Neural cell (in vitro differentiated cells): Measurements from ENCODE around the gene PCDHGA12. TPM values are rescaled to one million over a fixed set of nuclear protein-coding genes. Genes with fewer than 3 reads are reported as not detected.

Experiments
- H2AFZ ChIP-seq: fragments of 200-600, 300-800 bp; sonication (generic), shearing (Covaris generic); 2 replicates; pipeline ENCODE4 v1.6.0; 2014; ENCODE audit warnings: low read depth, mild to moderate bottlenecking, antibody characterized with exemption, low read length, moderate library complexity
- H3F3A ChIP-seq: fragments of 200-600 bp; shearing (Covaris generic); 2 replicates; pipeline ENCODE4 v1.6.1; 2016; ENCODE audit warnings: mild to moderate bottlenecking, moderate library complexity, mixed read lengths, antibody characterized with exemption, low read length; ENCODE audit not compliant: insufficient read depth, poor library complexity, severe bottlenecking
- H3K27ac ChIP-seq: fragments of 200-600, 300-800 bp; sonication (generic), shearing (Covaris generic); 2 replicates; pipeline ENCODE4 v1.5.1; 2014; ENCODE audit warnings: mild to moderate bottlenecking, low read length, moderate library complexity
- H3K27me3 ChIP-seq: fragments of 300-800, 200-600 bp; sonication (generic), shearing (Covaris generic); 2 replicates; pipeline ENCODE4 v1.6.0; 2014; ENCODE audit warnings: mild to moderate bottlenecking, low read depth, low read length, moderate library complexity; ENCODE audit not compliant: insufficient read depth
- H3K36me3 ChIP-seq: fragments of 300-800, 200-600 bp; sonication (generic), shearing (Covaris generic); 2 replicates; pipeline ENCODE4 v1.5.1; 2014; ENCODE audit warnings: mild to moderate bottlenecking, antibody characterized with exemption, low read length, moderate library complexity; ENCODE audit not compliant: insufficient read depth
- H3K4me2 ChIP-seq: fragments of 300-800, 200-600 bp; sonication (generic), shearing (Covaris generic); 2 replicates; pipeline ENCODE4 v1.6.0; 2014; ENCODE audit warnings: mild to moderate bottlenecking, low read length
- H3K4me3 ChIP-seq: fragments of 300-800, 200-600 bp; sonication (generic), shearing (Covaris generic); 2 replicates; pipeline ENCODE4 v1.5.1; 2014; ENCODE audit warnings: mild to moderate bottlenecking, low read length, moderate library complexity
- H3K79me2 ChIP-seq: fragments of 200-600 bp; shearing (Covaris generic); replicated peaks from 2 replicates; pipeline ENCODE4 v1.6.0; 2014; ENCODE audit warnings: mild to moderate bottlenecking, low read length, moderate library complexity; ENCODE audit not compliant: insufficient read depth
- H3K9ac ChIP-seq: fragments of 300-800, 200-600 bp; sonication (generic), shearing (Covaris generic); 2 replicates; pipeline ENCODE4 v1.6.1; 2016; ENCODE audit warnings: mild to moderate bottlenecking, low read length, mixed read lengths
- H3K9me2 ChIP-seq: fragments of 200-600 bp; shearing (Covaris generic); 2 replicates; pipeline ENCODE4 v1.6.1; 2016; ENCODE audit warnings: mild to moderate bottlenecking, low read length, mixed read lengths; ENCODE audit not compliant: insufficient read depth
- H3K9me3 ChIP-seq: fragments of 200-600, 300-800 bp; sonication (generic), shearing (Covaris generic); 2 replicates; pipeline ENCODE4 v1.6.1; 2016; ENCODE audit warnings: mild to moderate bottlenecking, mixed run types, low read length, moderate library complexity, mixed read lengths
- H4K20me1 ChIP-seq: fragments of 200-600 bp; shearing (Covaris generic); 2 replicates; pipeline ENCODE4 v1.6.1; 2016; ENCODE audit warnings: mild to moderate bottlenecking, mixed run types; ENCODE audit not compliant: insufficient read depth
- CTCF ChIP-seq: fragments of 450-650 bp; IDR thresholded peaks from 2 replicates; pipeline ENCODE4 v1.5.1; 2014; ENCODE audit warnings: antibody characterized with exemption, mild to moderate bottlenecking, moderate library complexity; ENCODE audit not compliant: poor library complexity, severe bottlenecking
- EP300 ChIP-seq: fragments of 450-650 bp; conservative IDR thresholded peaks from 2 replicates; pipeline ENCODE4 v1.6.1; 2014; ENCODE audit warnings: antibody characterized with exemption, mild to moderate bottlenecking, moderate library complexity; ENCODE audit not compliant: poor library complexity, severe bottlenecking
- EZH2 ChIP-seq: fragments of 200-600, 300-800 bp; shearing (Covaris generic), sonication (generic); IDR thresholded peaks from 2 replicates; pipeline ENCODE4 v1.6.1; 2014; ENCODE audit warnings: antibody characterized with exemption, low read length, borderline replicate concordance, mild to moderate bottlenecking; ENCODE audit not compliant: insufficient read depth, poor library complexity, severe bottlenecking
- MXI1 ChIP-seq: fragments of 450-650 bp; conservative IDR thresholded peaks from 2 replicates; pipeline ENCODE4 v1.6.1; 2014; ENCODE audit warnings: antibody characterized with exemption, mild to moderate bottlenecking; ENCODE audit not compliant: poor library complexity, severe bottlenecking
- POLR2AphosphoS5 ChIP-seq: IDR thresholded peaks from 2 replicates; pipeline ENCODE4 v1.6.1; 2012
- RAD21 ChIP-seq: fragments of 450-650 bp; conservative IDR thresholded peaks from 2 replicates; pipeline ENCODE4 v1.6.1; 2014; ENCODE audit warnings: antibody characterized with exemption, mild to moderate bottlenecking, moderate library complexity
- REST ChIP-seq: IDR thresholded peaks from 2 replicates; pipeline ENCODE4 v1.6.1; 2012; ENCODE audit warnings: borderline replicate concordance
- SMC3 ChIP-seq: fragments of 450-650 bp; conservative IDR thresholded peaks from 2 replicates; pipeline ENCODE4 v1.6.1; 2014; ENCODE audit warnings: antibody characterized with exemption, mild to moderate bottlenecking, moderate library complexity; ENCODE audit not compliant: poor library complexity
- TAF1 ChIP-seq: IDR thresholded peaks from 2 replicates; pipeline ENCODE4 v1.6.1; 2012; ENCODE audit warnings: low read depth
- polyA minus RNA-seq: library from RNA; depleted of rRNA, polyadenylated mRNA; stranded (reverse); fragments of >200 nt; gene quantifications from 2 replicates; pipeline ENCODE4 v1.2.3, GENCODE V29; 2014
- polyA plus RNA-seq: library from polyadenylated mRNA; depleted of rRNA; stranded (reverse); fragments of >200 nt; gene quantifications from 2 replicates; pipeline ENCODE4 v1.2.3, GENCODE V29; 2014

The PCDHGA12 gene
- 0.11 and 0.56 TPM in 2 replicates for polyA plus RNA-seq
- polyA minus RNA-seq: 11.7 and 13.5 TPM in 2 replicates

- H3K9me3 ChIP-seq: peaks cover 68% of the 10 kb centered on the region
- H4K20me1 ChIP-seq: no peaks in the 10 kb centered on the region
- no peaks in the 10 kb centered on the region for H3K9me2 ChIP-seq
- H3K9ac ChIP-seq: no peak within 1 kb of the TSS
- H3F3A ChIP-seq: no peaks in the 10 kb centered on the region
- H3K27ac ChIP-seq: no peak within 1 kb of the TSS
- no peak within 1 kb of the TSS for H3K4me2 ChIP-seq
- peak within 1 kb of the TSS; percentile 13 for H3K4me3 ChIP-seq
- TF ChIP-seq RAD21 (no peak), MXI1 (no peak), SMC3 (no peak), REST (no peak), EP300 (no peak), TAF1 (no peak), EZH2 (no peak), CTCF (no peak), POLR2AphosphoS5 (no peak)
- peaks cover 50% of the 10 kb centered on the region for H3K36me3 ChIP-seq
- peaks cover 23% of the 10 kb centered on the region for H3K79me2 ChIP-seq
- H3K27me3 ChIP-seq: no peaks in the 10 kb centered on the region
- H2AFZ ChIP-seq: no peak within 1 kb of the TSS
Measured at GRCh38 chr5:141430332-141431113, at the start of gene PCDHGA12. PCDHGA12 (plus strand) TSS chr5:141430507; CDS start chr5:141430760, 253 bp downstream.

GRCh38 chr5:141382469-141383294 is 47.6 kb upstream of the PCDHGA12 start, which contains the start of gene PCDHGA7:
PCDHGA7 (plus strand) TSS chr5:141382742; CDS start chr5:141382900, 158 bp downstream.
- H3K9me2 ChIP-seq: no peaks in the 10 kb centered on the region
- no peak within 1 kb of the TSS for H3K4me2 ChIP-seq
- no peaks in the 10 kb centered on the region for H3K36me3 ChIP-seq
- H3K27ac ChIP-seq: no peak within 1 kb of the TSS
- H3K79me2 ChIP-seq: no peaks in the 10 kb centered on the region
- H4K20me1 ChIP-seq: no peaks in the 10 kb centered on the region
- TF ChIP-seq RAD21 (no peak), EP300 (no peak), POLR2AphosphoS5 (no peak), TAF1 (no peak), MXI1 (no peak), EZH2 (no peak)
- H3F3A ChIP-seq: no peaks in the 10 kb centered on the region
- no peak within 1 kb of the TSS for H3K9ac ChIP-seq
- H3K4me3 ChIP-seq: no peak within 1 kb of the TSS
- H3K27me3 ChIP-seq: no peaks in the 10 kb centered on the region
- peaks cover 22% of the 10 kb centered on the region for H3K9me3 ChIP-seq
- H2AFZ ChIP-seq: no peak within 1 kb of the TSS
